NCI-H510A (cell line): ENCODE data around the gene LRRTM3.

Source experiments
- DNase-seq: peaks from one replicate; lab custom pipeline; 2025; lab: John Stamatoyannopoulos, UW

Gene LRRTM3

GRCh38 chr10:67022099-67022498 is 96.3 kb downstream of the LRRTM3 start:
- no peak for DNase-seq

DNA sequence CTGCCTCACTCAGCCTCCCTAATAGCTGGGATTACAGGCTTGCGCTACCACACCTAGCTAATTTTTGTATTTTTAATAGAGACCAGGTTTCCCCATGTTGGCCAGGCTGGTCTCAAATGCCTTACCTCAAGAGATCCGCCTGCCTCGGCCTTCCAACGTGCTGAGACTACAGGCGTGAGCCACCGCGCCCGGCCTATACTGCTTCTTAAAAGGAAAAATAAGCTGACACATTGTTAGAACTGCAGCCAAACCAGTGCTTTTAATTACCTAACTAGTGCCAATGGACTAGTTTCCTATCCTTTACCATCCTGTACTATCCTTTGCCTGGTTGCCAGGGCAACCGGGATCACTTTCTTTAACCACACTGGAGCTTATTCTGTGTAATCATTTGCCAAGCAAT is 108.0 kb downstream of the LRRTM3 start:
- DNase-seq = no peak

DNA sequence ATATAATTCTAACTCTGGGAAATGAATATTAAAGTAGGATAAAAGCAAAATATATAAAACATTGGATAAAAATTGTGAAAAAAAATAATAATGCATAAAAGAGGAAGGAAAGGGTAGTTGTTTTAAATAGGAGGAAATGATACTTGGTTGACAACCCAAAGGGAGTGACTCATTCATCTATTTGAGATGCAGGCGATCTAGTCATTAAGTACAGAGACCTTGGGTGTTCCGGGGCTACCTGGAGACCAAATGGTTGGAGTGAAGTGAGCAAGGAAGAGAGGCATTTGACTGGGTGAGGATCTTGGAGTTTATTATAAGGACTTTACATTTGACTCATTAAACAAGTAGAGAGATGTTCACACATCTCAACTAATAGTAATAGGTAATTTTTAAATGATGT is 111.0 kb downstream of the LRRTM3 start:
- no peak for DNase-seq

GRCh38 chr10:67043041-67043440 is 117.2 kb downstream of the LRRTM3 start:
- DNase-seq = no peak

- DNase-seq = no peak
These were observed 119.6 kb downstream of the LRRTM3 start for GRCh38 chr10:67045404-67045803.

GRCh38 chr10:67046507-67046906 is 120.7 kb downstream of the LRRTM3 start:
- DNase-seq = no peak

DNA sequence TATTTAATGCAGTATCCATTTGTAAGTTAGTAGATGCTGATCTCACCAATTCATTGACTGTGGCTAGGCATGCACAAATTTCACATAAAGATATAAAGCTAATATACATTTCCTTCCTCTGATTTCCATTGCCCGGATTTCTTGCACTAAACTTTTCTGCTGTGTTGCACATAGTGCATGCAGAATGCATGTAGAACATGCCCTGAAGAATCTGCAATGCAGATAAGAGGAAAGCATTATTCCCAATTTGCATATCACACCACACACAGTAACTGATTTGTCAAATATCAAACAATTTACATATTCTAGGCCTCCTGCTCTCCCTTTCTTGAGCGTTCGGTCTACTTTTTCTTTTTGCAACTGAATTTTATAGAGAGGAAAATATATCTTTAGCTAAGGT is 124.2 kb downstream of the LRRTM3 start:
- DNase-seq = no peak

DNA sequence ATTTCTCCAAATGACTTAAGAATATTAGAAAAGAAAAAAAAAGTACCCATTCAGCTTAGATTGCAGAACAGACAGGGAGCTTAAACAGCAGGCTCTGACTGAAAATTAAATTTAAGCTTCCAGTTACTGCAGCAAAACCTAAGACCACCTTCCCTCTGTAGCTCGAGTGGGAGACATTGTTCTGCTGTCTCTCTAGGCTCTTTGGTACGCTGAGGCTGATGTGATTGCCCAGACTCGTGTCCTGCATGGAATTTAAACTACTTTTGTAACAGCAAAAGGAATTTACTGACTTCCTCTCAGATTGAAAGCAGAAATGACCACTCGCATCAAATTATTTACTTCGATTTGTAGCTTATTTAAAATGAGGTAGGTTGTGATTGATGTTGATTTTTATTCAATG is 124.6 kb downstream of the LRRTM3 start:
- DNase-seq = no peak

- DNase-seq = no peak
These were observed 146.8 kb downstream of the LRRTM3 start for GRCh38 chr10:67072654-67073053.

- no peak for DNase-seq
These were observed 149.7 kb downstream of the LRRTM3 start for GRCh38 chr10:67075491-67075971.

DNA sequence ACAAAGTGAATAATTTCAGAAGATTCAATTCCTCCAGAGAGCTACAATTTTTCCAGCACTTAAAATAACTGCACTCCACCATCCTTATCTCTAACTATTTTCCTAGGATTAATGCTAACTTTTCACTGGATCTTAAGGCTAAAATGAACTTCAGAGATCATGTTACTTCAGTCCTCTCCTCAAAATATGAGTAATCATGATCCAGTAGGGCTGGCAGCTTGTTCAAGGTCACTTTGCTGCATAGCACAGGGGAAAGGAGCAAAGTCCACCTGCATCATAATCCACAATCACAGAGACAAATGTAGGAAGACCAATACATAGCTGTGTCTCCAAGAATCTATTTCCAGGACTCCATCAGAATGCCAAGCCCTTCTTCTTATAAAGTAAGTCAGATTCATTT is 150.3 kb downstream of the LRRTM3 start:
- DNase-seq = no peak

DNA sequence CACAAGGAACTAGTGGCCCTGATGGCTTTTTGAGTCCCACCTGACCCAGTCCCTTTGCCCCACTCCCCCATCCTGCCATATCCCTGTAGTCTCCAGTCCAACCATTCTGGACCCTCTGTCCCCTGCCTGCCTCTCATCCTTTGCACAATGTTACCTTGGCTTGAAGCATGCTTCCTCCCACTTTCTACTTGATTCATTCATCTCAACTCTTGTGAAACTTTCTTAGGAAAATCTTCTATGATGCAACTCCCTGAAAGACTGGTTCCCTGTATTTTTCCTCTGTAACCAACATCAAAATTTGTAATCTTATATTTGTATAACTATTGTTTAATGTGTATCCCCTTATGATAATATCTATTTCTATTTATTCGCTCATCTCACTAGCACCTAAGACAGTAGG is 151.5 kb downstream of the LRRTM3 start:
- DNase-seq = no peak

DNA sequence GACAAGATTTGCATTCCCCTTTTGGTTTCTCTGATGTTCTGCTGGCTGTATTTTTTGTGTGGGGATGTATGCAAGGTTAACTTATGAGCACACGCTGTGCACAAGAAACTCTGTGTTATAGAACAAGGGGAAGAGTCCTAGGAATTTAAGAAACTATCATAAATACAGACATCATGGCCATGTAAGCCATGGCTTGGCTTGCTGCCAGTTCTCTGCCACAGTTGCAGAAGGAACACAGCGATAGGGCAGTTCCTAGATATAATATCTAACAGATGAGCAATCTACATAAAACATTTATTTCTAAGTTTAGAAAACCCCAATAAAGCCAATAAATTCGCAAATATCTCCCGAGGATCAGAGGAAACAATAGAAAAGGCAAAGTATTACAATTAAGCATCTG is 153.3 kb downstream of the LRRTM3 start:
- DNase-seq = no peak

DNA sequence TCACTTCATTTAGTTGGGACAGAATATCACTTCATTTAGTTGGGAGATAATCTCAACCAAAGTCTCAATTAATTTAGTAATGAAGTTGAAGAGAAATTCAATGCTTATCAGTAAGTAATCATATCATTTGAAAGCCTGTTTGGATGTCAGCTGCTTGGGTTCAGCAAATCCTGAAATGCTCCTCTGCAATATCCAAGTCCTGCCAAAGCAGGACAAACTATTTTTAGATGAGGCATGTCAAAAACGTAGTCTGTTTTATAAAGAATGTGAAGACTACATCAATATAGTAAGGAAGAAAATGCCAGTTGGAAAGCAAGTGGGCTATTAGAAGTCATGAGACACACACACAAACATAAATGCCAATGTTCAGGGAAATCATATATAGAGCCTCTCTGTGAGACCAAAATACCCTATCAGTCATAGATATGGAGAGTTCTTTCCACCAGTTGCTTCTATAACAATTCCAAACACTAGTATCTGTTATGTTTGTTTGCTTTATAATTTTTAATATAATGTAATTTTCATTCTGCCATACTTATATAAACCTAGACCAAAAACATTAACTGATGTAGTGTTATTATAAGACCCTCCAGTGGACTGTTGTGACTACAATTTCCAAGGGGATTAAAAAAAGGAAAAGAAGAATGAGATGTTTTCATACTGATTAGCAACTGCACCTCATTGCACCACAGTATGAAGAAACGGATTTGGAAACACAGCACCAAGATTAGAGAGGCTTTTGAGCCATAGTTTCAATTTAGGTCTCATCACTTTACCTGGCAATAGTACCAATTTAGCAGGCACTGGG is 160.7 kb downstream of the LRRTM3 start:
- no peak for DNase-seq

DNA sequence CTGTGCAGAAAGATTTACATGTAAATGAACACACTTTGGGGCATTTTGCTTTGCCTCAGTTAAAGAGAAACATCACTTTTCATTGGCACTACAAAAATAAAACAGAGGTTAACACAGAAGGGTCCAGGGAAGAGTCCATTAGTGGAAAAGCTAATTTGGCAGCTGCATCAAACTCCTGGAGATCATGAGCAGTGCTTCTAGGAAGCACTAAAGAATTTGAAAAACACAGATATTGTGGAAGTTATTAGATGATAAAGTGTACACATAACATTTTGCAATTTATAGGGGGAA is 161.2 kb downstream of the LRRTM3 start:
- no peak for DNase-seq

- no peak for DNase-seq
These were observed 162.2 kb downstream of the LRRTM3 start for GRCh38 chr10:67088036-67088435.

GRCh38 chr10:67095531-67095930 is 169.7 kb downstream of the LRRTM3 start:
- DNase-seq = no peak

DNA sequence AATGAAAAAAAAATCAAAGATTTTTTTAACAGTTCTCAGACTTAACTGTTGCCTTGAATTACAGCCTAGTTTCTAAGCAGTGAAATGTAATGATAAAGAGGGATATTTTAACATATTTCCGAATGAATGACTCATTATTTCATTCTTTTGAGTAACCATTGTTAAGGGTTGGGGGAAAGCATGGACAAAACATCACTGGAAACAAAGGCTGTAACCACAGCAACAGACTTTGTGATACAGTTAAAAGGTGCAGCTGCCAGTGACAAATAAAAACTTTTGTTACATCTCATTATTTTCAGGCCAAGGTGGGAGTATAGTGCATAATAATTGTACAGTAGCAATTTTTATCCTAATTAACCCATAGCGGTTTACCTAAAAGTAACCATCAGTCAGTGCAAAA is 172.6 kb downstream of the LRRTM3 start:
- no peak for DNase-seq

GRCh38 chr10:67100951-67101350 is 175.1 kb downstream of the LRRTM3 start:
- DNase-seq = no peak

- DNase-seq = no peak
These were observed 181.8 kb downstream of the LRRTM3 start for GRCh38 chr10:67107670-67108069.

GRCh38 chr10:67110286-67110685 is 184.4 kb downstream of the LRRTM3 start:
- no peak for DNase-seq

- DNase-seq = no peak
These were observed 186.9 kb downstream of the LRRTM3 start for GRCh38 chr10:67112765-67113164.

GRCh38 chr10:67114945-67115344 is 189.1 kb downstream of the LRRTM3 start:
- DNase-seq = peak; percentile 11

- no peak for DNase-seq
These were observed 190.1 kb downstream of the LRRTM3 start for GRCh38 chr10:67115972-67116371.
